Epithelial cell of proximal tubule (primary cell): Measurements from ENCODE around the gene DSG2. TPM values are rescaled to one million over a fixed set of nuclear protein-coding genes. Genes with fewer than 3 reads are reported as not detected.
"Not testable (repeated sequence)": the region's sequence is repeated elsewhere in the genome, so short reads cannot be mapped to it uniquely, and the experiment has no call there.

Source experiments
- DNase-seq: peaks from one replicate; pipeline ENCODE4 v3.0.0-alpha.2; 2011; ENCODE audit warnings: low read depth
- H3K4me3 ChIP-seq: 2 replicates; pipeline ENCODE4 v1.5.1; 2011; ENCODE audit warnings: low read depth, mild to moderate bottlenecking, low read length
- CTCF ChIP-seq: conservative IDR thresholded peaks from 2 replicates; pipeline ENCODE4 v1.5.1; 2012; ENCODE audit warnings: low read depth, mild to moderate bottlenecking, low read length
- total RNA-seq: library from RNA; depleted of rRNA; stranded (reverse); fragments of >200 nt; gene quantifications from 2 replicates; pipeline ENCODE4 v1.2.3, GENCODE V29; 2015

The DSG2 gene
- total RNA-seq, 1 donor from 2014 or later, result 58.8 TPM

- H3K4me3 ChIP-seq, result no peak overlapping the region
- TF ChIP-seq CTCF, result no peak
- no peak for DNase-seq
Measured at GRCh38 chr18:31490833-31491232, 7.1 kb upstream of the DSG2 start.

GRCh38 chr18:31491586-31491985 is 6.4 kb upstream of the DSG2 start:
- no peak for DNase-seq
- H3K4me3 ChIP-seq, result no peak overlapping the region
- no peak for TF ChIP-seq CTCF

GRCh38 chr18:31492671-31493070 is 5.3 kb upstream of the DSG2 start:
- H3K4me3 ChIP-seq, result no peak overlapping the region
- no peak for TF ChIP-seq CTCF
- DNase-seq, result no peak

GRCh38 chr18:31493171-31493570 is 4.8 kb upstream of the DSG2 start:
- DNase-seq, result no peak
- no peak overlapping the region for H3K4me3 ChIP-seq
- no peak for TF ChIP-seq CTCF

- no peak for DNase-seq
- no peak for TF ChIP-seq CTCF
- no peak overlapping the region for H3K4me3 ChIP-seq
Measured at GRCh38 chr18:31493941-31494340, 4.0 kb upstream of the DSG2 start.

- DNase-seq, result not testable (repeated sequence)
Measured at GRCh38 chr18:31494705-31495244, 3.2 kb upstream of the DSG2 start.

GRCh38 chr18:31497404-31497835 is 557 bp upstream of the DSG2 start:
- no peak for TF ChIP-seq CTCF
- no peak for DNase-seq
- peak overlapping the region; percentile 85 for H3K4me3 ChIP-seq

More at GRCh38 chr18:31494705-31495244, 3.2 kb upstream of the DSG2 start:
- H3K4me3 ChIP-seq, result not testable (repeated sequence)
